Skeletal muscle cell (primary cell): Measurements from ENCODE around the gene CSNK1G1.

Source experiments
- DNase-seq: peaks from one replicate; pipeline ENCODE4 v3.0.0-alpha.2; 2010; ENCODE audit warnings: low read depth
- H3K4me3 ChIP-seq: 2 replicates; pipeline ENCODE4 v1.5.1; 2011; ENCODE audit warnings: low read depth, mild to moderate bottlenecking, control low read depth, low read length, moderate library complexity

Gene CSNK1G1

GRCh38 chr15:64146885-64147681, 208.9 kb downstream of the CSNK1G1 start:
- DNase-seq: no peak
- no peak overlapping the region for H3K4me3 ChIP-seq

DNA sequence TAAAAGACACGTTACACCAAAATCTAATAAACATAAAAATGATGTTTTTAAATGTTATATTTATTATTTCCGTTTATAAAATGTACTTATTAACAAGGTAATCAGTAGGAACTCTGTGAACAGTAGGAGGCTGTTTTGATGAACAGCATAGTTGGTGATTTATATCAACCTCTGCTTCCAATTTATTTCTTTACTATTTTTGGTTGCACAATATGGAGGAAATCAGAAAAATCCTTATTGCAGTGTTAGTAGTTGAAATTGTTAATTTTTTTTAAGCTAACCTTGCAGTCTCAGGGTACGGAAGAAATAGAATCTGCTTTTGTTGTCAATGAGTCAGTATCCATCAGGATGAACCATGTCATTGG, 209.5 kb downstream of the CSNK1G1 start:
- no peak for DNase-seq
- no peak overlapping the region for H3K4me3 ChIP-seq

DNA sequence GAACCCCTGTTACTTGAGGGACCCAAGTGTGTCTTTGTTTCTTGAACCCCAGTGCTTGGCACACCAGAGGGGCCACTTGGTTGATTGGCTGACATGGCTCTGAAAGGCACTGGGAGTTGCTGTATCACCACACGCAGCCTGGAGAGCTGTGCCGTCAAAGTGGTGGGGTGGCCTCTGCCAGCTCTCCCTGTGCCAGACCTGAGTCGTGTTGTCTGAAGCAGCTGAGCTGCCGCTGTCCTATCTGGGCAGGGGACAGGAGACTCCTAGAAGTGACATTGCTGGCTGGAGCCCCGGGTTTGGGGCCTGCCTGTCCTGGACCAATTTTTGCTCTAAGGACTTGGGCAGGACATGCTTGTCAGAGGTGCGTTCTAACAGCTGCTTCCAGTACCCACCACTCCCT, 209.9 kb downstream of the CSNK1G1 start:
- DNase-seq: no peak
- no peak overlapping the region for H3K4me3 ChIP-seq

- no peak overlapping the region for H3K4me3 ChIP-seq
- no peak for DNase-seq
These were observed 211.2 kb downstream of the CSNK1G1 start for GRCh38 chr15:64144565-64145281.

GRCh38 chr15:64144192-64144564, 211.8 kb downstream of the CSNK1G1 start:
- no peak overlapping the region for H3K4me3 ChIP-seq
- no peak for DNase-seq

DNA sequence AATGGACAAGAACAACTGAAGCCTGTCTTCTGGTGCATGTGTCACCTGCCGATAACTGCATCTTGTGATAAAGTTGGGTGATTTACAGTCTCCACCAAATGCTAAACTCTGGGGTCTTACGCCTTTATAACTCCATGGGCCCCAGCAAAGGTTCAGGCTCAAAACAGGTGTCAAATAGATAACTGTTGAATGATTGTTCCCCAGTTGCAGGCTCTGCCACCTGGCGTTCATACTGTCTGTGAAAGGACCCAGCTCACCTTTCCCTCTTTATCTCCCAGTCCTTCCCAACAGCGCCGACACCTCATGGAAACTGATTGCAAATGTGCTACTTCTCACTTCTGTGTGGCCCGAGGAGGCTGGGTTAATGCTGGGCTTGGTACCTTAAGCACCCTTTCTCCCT, 212.7 kb downstream of the CSNK1G1 start:
- DNase-seq: no peak
- no peak overlapping the region for H3K4me3 ChIP-seq

- H3K4me3 ChIP-seq: no peak overlapping the region
- no peak for DNase-seq
These were observed 214.0 kb downstream of the CSNK1G1 start for GRCh38 chr15:64141798-64142512.

GRCh38 chr15:64138331-64138941, 217.5 kb downstream of the CSNK1G1 start:
- DNase-seq: no peak
- H3K4me3 ChIP-seq: no peak overlapping the region

DNA sequence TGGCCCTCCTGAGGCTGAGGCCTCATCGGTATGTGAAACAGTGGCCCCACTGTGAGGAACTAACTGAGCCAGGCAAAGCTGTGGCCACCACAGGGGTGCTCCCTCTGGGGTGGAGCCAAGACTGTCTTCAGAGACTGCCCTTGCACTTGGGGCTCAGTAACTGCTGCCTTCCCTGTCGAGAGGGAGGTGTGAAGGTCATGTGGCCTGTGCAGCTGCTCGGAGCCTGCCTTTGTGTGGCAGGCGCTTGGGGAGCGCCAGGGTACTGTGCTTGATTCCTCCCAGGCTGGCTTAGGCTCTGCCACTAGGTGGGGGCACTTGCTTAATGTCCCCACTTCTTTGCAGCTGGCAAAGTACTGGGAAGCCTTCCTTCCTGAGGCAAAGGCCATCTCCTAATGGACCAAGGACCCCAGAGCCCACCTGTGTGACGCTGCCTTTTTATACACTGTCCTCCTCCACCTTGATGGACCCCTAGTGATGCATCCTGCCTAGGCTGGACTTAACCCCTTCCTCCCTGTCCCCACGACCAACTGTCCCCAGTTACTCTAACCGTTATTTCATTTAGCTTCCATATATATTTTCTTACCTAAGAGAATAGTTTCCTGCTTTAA, 218.6 kb downstream of the CSNK1G1 start:
- DNase-seq: no peak
- no peak overlapping the region for H3K4me3 ChIP-seq

DNA sequence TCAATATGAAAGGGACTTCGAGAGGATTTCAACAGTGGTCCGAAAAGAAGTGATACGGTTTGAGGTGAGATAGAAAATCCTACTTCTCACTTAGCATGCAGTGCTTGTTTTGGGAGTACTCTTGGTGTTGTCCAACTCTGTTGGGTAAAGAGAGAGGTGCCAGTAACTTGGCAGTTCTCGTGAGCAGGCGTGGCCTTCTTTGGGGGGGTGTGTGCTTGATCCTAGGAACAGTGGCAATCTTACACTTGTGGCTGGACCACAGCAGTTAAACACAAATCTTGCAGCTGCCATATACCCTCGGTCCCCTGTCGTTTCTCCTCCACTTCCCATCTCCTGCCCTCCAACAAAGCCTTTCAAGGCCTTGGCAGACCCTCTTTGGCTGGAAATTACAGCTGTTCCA, 219.6 kb downstream of the CSNK1G1 start:
- H3K4me3 ChIP-seq: no peak overlapping the region
- no peak for DNase-seq

- no peak for DNase-seq
- no peak overlapping the region for H3K4me3 ChIP-seq
These were observed 221.6 kb downstream of the CSNK1G1 start for GRCh38 chr15:64134345-64134829.

DNA sequence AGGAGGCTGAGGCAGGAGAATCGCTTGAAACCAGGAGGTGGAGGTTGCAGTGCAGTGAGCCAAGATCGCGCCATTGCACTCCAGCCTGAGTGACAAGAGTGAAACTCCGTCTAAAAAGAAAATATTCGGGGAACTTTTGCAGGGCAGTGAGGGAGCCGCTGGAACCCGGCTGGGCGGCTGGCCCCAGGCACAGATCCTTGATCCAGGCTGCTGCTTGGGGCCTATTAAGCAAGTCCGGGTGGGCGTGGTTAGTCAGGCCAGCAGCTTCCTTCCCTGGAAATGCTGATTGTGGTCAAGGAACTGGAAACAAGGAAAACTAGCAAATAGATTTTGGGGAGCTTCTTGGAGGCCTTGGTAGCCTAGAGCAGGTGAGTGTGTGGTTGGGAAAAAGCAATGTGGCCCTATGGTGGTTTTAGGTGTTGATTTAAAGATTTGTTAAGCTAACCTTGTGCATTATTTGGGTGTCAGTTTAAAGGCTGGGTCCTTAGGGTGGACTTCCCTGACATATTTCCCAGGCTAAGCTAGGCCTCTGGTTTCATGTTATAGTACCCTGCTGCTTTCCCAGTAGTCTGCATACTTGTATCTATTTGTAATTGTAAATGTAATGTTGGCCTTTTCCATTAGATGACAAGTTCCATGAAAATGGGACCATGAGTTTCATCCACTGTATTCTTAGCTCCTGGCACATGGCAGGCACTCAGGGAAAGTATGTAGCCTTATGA, 222.2 kb downstream of the CSNK1G1 start:
- H3K4me3 ChIP-seq: no peak overlapping the region
- no peak for DNase-seq

DNA sequence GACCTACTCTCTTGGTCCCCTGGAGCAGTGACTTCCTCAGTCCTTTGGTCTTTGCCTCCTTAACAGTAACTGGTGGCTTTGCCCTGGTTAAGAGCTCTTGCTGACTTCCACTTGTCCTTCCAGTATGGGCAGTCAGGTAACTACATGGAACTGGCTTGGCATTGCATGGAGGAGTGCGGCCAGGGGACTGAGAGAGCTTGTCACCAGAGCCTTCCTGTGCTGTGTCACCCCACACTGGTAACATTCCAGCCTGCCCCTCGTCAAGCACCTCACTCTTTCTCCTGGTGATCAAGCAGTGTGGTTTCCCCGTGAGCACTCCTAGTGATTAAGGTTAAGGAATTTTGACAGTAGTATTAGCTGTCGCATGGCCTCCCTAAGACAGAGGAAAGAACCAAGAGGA, 223.8 kb downstream of the CSNK1G1 start:
- no peak overlapping the region for H3K4me3 ChIP-seq
- DNase-seq: no peak

DNA sequence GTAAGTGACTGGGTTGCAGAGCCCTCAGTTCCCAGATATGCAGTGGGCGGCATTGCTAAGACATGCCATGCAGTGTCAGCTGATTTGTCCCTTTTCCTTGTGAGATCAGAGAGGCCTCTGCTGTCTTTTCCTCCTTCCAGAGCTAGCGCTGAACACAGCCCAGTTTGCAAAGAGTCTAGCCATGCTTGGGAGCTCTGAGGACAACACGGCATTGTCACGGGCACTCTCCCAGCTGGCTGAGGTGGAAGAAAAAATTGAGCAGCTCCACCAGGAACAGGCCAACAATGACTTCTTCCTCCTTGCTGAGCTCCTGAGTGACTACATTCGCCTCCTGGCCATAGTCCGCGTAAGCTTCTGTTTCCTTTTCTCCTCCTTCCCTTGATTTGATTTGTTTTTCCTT, 224.4 kb downstream of the CSNK1G1 start:
- no peak for DNase-seq
- no peak overlapping the region for H3K4me3 ChIP-seq

- no peak overlapping the region for H3K4me3 ChIP-seq
- no peak for DNase-seq
These were observed 225.8 kb downstream of the CSNK1G1 start for GRCh38 chr15:64130159-64130558.

DNA sequence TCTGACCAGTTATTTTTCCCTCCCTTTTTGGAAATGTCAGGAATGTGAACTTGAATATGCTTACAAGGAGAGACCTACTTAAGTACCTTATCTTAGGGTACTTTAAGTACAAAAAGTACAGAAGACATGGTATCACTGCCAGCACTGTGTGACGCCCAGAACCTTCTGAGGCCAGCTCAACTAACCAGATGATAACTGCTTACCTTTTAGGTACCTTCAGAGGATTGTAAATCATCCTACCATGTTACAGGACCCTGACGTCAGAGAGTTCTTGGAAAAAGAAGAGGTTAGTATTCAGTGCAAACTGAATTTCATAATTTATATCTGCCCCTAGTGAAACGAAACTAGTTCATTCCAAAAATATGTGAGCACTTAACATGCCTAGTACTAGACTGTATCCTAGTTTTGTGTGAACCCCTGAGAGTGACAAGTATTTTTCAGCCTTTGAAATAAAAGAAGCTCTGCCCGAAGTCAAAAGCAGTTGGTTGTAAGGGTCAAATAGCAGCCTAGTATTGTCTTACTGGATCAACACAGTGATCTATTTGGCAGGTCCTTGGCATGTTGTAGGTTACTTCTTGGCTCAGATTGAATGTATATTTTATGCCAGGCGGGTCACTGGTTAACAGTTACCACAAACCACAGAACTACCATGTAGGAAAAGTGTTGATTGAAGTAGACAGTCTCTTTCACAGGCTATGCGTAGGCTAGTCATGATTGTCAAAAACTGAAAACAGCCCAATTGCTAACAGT, 228.3 kb downstream of the CSNK1G1 start:
- DNase-seq: no peak
- H3K4me3 ChIP-seq: no peak overlapping the region

GRCh38 chr15:64125978-64126377, 230.0 kb downstream of the CSNK1G1 start:
- DNase-seq: no peak
- H3K4me3 ChIP-seq: no peak overlapping the region

DNA sequence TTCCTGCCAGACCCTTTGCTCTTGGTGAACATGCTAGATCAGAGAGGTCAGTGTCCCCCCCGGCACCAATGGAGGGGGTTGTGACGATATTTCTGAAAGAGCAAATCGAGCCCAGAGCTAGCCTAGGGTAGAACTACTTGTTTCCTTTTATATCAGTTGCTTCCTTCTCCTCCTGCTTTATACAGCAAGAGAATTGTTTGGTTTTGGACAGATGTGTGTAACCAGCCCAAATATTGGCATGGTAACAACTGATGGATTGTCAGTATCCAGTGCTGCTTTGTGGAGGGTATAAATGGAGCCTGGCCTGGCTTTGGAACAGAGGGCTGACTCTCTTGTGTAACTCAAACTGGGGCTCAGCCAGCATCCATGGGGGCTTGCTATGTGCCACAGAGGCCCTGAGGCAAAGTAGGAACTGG, 233.0 kb downstream of the CSNK1G1 start:
- no peak overlapping the region for H3K4me3 ChIP-seq
- DNase-seq: no peak
